Esophagus muscularis mucosa (tissue), 3 donors: ENCODE data around the gene BCAS3.

Experiments used
- CTCF ChIP-seq, 3 experiments: fragments of 200-600 bp in 2 of 3; fragments of 450-650 bp in 1 of 3; sonication (generic) in 2 of 3; IDR thresholded peaks; one replicate each; pipeline ENCODE4 v1.5.1; 2017 to 2019; ENCODE audit warnings: antibody characterized with exemption in 3 of 3, mild to moderate bottlenecking in 2 of 3, moderate library complexity in 1 of 3
- POLR2A ChIP-seq: fragments of 450-650 bp; IDR thresholded peaks from one replicate; pipeline ENCODE4 v1.6.1; 2017; ENCODE audit warnings: antibody characterized with exemption, moderate library complexity, mild to moderate bottlenecking, low read depth

GRCh38 chr17:61353615-61354014 is 676.0 kb downstream of the BCAS3 start:
- no peak for TF ChIP-seq CTCF (IDR thresholded peaks at IDR 0.05)
- TF ChIP-seq POLR2A = no peak
